ENCODE measurements around the gene CBARP. TPM values are rescaled to one million over a fixed set of nuclear protein-coding genes. Genes with fewer than 3 reads are reported as not detected.

Gene CBARP
- polyA plus RNA-seq, 3 donors, result not detected

DNA sequence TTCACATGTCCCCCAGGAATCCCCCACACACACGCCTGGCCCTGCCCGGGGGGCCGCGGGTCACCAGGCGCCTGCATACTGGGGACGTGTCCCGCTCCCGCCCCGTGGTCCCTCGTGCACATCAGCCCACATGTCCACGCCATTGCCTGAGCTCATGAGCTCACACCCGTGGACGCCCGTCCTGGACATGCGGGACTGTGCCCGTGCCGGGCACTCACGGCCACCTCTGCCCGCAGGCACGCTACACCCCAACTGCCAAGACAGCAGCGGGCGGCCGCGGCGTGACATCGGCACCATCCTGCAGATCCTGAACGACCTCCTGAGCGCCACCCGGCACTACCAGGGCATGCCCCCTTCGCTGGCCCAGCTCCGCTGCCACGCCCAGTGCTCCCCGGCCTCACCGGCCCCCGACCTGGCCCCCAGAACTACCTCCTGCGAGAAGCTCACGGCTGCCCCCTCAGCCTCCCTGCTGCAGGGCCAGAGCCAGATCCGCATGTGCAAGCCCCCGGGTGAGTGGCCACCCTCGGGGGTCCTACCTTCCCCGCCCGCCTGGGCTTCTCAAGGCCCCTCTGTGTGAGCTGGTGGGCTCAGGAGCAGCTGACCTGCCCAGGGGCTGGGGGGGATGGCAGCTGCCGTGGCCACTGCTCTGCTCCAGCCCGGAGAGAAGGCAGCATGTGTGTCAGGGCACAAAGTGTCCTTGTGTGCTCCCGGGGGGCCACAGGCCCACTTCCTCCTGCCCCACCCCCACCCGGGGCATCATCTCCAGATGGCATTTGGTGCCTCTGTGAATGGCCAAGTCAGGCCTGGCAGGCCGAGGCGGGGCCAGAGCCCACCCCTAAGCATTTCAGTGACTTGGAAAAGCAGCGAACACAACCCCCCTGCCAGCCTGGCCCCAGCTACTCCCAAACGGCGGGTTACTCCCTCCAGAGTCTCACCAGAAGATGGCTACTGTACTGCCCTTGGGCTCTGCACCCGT lies 17.7 kb upstream of the CBARP start:
- Histone ChIP-seq H3K9ac (ENCODE audit: insufficient read depth, low read length, poor library complexity, severe bottlenecking) (no peak overlapping the region), H3K27me3 (ENCODE audit: control insufficient read depth in 2 of 2, insufficient read depth in 2 of 2, low read length in 2 of 2) (no peaks in the 10 kb centered on the region), H3K79me2 (ENCODE audit: insufficient read depth, low read length) (peaks cover 76% of the 10 kb centered on the region), H3K36me3 (replicated peaks in 1 of 2; ENCODE audit: control insufficient read depth in 1 of 2, insufficient read depth in 2 of 2, low read length in 2 of 2) (peaks cover 49 to 60% of the 10 kb centered on the region in 2 donors), H3K9me3 (replicated peaks in 1 of 2; ENCODE audit: control insufficient read depth in 1 of 2, insufficient read depth in 1 of 2, low read length in 2 of 2) (no peaks in the 10 kb centered on the region), H3K4me3 (replicated peaks in 1 of 3; ENCODE audit: low read depth in 2 of 3, low read length in 3 of 3) (peak overlapping the region in 1 of 3 experiments; percentile 99), H3K4me2 (replicated peaks; ENCODE audit: extremely low read depth, low read length, poor library complexity, severe bottlenecking) (no peak overlapping the region), H3K4me1 (ENCODE audit: control insufficient read depth in 1 of 2, insufficient read depth in 2 of 2, low read length in 2 of 2) (peaks cover 66 to 73% of the 10 kb centered on the region in 2 donors), H3K27ac (ENCODE audit: low read depth in 1 of 2, low read length in 2 of 2) (peak overlapping the region; percentile 27 to 92), H2AFZ (ENCODE audit: insufficient read depth, low read depth, low read length, poor library complexity, severe bottlenecking) (no peak overlapping the region), H4K20me1 (ENCODE audit: insufficient read depth, low read length) (peaks cover 97% of the 10 kb centered on the region)
- DNase-seq, result no peak
- Mint-ChIP-seq H3K9me3 (peaks cover 0 to 2% (median 0%) of the 10 kb centered on the region in 7 donors), H3K4me3 (no peak overlapping the region), H3K27ac (peak overlapping the region; percentile 51 to 89 (median 81)), H3K27me3 (ENCODE audit: low read depth in 3 of 3) (peaks cover 0 to 6% (median 0%) of the 10 kb centered on the region in 3 donors), H3K4me1 (peaks cover 48% of the 10 kb centered on the region), H3K36me3 (peaks cover 37 to 59% of the 10 kb centered on the region in 2 donors)
- TF ChIP-seq, protein P1, sequence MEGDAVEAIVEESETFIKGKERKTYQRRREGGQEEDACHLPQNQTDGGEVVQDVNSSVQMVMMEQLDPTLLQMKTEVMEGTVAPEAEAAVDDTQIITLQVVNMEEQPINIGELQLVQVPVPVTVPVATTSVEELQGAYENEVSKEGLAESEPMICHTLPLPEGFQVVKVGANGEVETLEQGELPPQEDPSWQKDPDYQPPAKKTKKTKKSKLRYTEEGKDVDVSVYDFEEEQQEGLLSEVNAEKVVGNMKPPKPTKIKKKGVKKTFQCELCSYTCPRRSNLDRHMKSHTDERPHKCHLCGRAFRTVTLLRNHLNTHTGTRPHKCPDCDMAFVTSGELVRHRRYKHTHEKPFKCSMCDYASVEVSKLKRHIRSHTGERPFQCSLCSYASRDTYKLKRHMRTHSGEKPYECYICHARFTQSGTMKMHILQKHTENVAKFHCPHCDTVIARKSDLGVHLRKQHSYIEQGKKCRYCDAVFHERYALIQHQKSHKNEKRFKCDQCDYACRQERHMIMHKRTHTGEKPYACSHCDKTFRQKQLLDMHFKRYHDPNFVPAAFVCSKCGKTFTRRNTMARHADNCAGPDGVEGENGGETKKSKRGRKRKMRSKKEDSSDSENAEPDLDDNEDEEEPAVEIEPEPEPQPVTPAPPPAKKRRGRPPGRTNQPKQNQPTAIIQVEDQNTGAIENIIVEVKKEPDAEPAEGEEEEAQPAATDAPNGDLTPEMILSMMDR (IDR thresholded peaks at IDR 0.05), result no peak
- intact Hi-C loops (cut with micrococcal nuclease), result no loop called here
- 92% methylated on average over 41 of the region's 52 CpGs for WGBS (ENCODE audit: insufficient coverage)

DNA sequence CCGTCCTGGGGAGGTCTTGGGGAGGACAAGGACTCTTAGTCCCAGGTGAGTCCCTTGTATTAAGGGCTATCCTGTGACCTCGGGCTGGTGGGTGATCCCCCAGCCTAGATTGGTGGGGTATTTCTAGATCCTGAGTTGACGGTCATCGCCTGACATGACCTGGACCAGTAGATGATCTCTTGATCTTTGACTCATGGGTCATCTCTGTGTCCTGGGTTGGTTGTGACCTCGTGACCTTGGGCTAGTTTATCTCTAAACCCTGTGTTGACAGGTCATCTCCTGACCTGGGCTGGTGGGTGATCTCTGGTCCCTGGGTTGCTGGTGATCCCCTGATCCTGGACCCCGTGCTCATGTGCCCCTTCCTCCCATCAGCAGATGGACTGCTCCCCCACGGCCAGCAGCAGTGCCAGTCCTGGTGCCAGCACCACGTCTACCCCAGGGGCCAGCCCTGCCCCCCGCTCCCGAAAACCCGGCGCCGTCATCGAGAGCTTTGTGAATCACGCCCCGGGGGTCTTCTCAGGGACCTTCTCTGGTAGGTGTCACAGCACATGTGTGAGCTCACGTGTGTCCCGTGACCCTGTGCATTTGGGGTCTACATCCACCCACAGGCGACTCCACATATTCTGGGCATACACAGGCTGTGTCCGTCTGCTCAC lies 16.9 kb upstream of the CBARP start:
- Histone ChIP-seq H3K9ac (ENCODE audit: insufficient read depth, low read length, poor library complexity, severe bottlenecking) (no peak overlapping the region), H3K36me3 (replicated peaks in 1 of 2; ENCODE audit: control insufficient read depth in 1 of 2, insufficient read depth in 2 of 2, low read length in 2 of 2) (peaks cover 49 to 60% of the 10 kb centered on the region in 2 donors), H3K4me3 (replicated peaks in 1 of 3; ENCODE audit: low read depth in 2 of 3, low read length in 3 of 3) (peak overlapping the region in 1 of 3 experiments; percentile 99), H3K27ac (ENCODE audit: low read depth in 1 of 2, low read length in 2 of 2) (peak overlapping the region; percentile 13 to 92), H4K20me1 (ENCODE audit: insufficient read depth, low read length) (peaks cover 93% of the 10 kb centered on the region), H3K27me3 (ENCODE audit: control insufficient read depth in 2 of 2, insufficient read depth in 2 of 2, low read length in 2 of 2) (no peaks in the 10 kb centered on the region), H2AFZ (ENCODE audit: insufficient read depth, low read depth, low read length, poor library complexity, severe bottlenecking) (no peak overlapping the region), H3K4me1 (ENCODE audit: control insufficient read depth in 1 of 2, insufficient read depth in 2 of 2, low read length in 2 of 2) (peaks cover 58 to 65% of the 10 kb centered on the region in 2 donors), H3K4me2 (replicated peaks; ENCODE audit: extremely low read depth, low read length, poor library complexity, severe bottlenecking) (peak overlapping the region; percentile 96), H3K79me2 (ENCODE audit: insufficient read depth, low read length) (peaks cover 79% of the 10 kb centered on the region), H3K9me3 (replicated peaks in 1 of 2; ENCODE audit: control insufficient read depth in 1 of 2, insufficient read depth in 1 of 2, low read length in 2 of 2) (no peaks in the 10 kb centered on the region)
- peak overlapping the region in 1 of 2 donors; percentile 41 for H3K4me3 Mint-ChIP-seq
- H3K9me3 Mint-ChIP-seq, result peaks cover 0 to 2% (median 0%) of the 10 kb centered on the region in 7 donors
- no peak for DNase-seq
- peaks cover 0 to 4% (median 0%) of the 10 kb centered on the region in 3 donors for H3K27me3 Mint-ChIP-seq (ENCODE audit: low read depth in 3 of 3)
- peaks cover 44% of the 10 kb centered on the region for H3K4me1 Mint-ChIP-seq
- H3K27ac Mint-ChIP-seq, result peak overlapping the region; percentile 51 to 89 (median 81)
- intact Hi-C loops (cut with micrococcal nuclease), result no loop called here
- WGBS (ENCODE audit: insufficient coverage), result 96% methylated on average over 20 of the region's 20 CpGs
- peaks cover 37 to 59% of the 10 kb centered on the region in 2 donors for H3K36me3 Mint-ChIP-seq
- TF ChIP-seq, protein P1 (IDR thresholded peaks at IDR 0.05), result no peak
